OCI-LY7 (cell line): Measurements from ENCODE around the gene RUNX1. TPM values are rescaled to one million over a fixed set of nuclear protein-coding genes. Genes with fewer than 3 reads are reported as not detected.

Experiments
- BruUV-seq: library from RNA; stranded (reverse); fragments of 400-500 nt; replicated peaks from 2 replicates; lab custom pipeline; 2021; lab: Mats Ljungman, UMichigan
- CTCF ChIA-PET: fragments of 300-600 bp; sonication (Branson Sonifier 250); formaldehyde crosslinking; loops from one replicate; lab custom pipeline; 2022; ENCODE audit warnings: antibody characterized with exemption; ENCODE audit not compliant: unreplicated experiment; lab: Charles Lee
- POLR2A ChIA-PET: fragments of 300-600 bp; sonication (Branson Sonifier 250); formaldehyde crosslinking; loops from one replicate; lab custom pipeline; 2022; ENCODE audit warnings: antibody characterized with exemption; lab: Charles Lee
- DNase-seq: peaks from one replicate; pipeline ENCODE4 v3.0.0-alpha.2; 2015; ENCODE audit warnings: low spot score
- H2AFZ ChIP-seq: fragments of 200-600 bp; sonication (generic), shearing (Covaris generic); 2 replicates; pipeline ENCODE4 v1.6.1; 2014; ENCODE audit warnings: mild to moderate bottlenecking, antibody characterized with exemption, low read length, moderate library complexity
- H3K27ac ChIP-seq: fragments of 200-600 bp; sonication (generic); 2 replicates; pipeline ENCODE4 v1.5.1; 2014; ENCODE audit warnings: mixed run types, low read depth, mild to moderate bottlenecking, moderate library complexity, low read length, inconsistent platforms; ENCODE audit not compliant: poor library complexity, severe bottlenecking
- H3K36me3 ChIP-seq: fragments of 200-600 bp; sonication (generic); 2 replicates; pipeline ENCODE4 v1.6.1; 2014; ENCODE audit warnings: mild to moderate bottlenecking, antibody characterized with exemption, low read length, moderate library complexity, mixed read lengths; ENCODE audit not compliant: insufficient read depth
- H3K4me1 ChIP-seq: fragments of 200-600 bp; sonication (generic); 2 replicates; pipeline ENCODE4 v1.5.1; 2014; ENCODE audit warnings: mild to moderate bottlenecking, low read length; ENCODE audit not compliant: insufficient read depth, poor library complexity, severe bottlenecking
- H3K4me2 ChIP-seq: fragments of 200-600 bp; sonication (generic); 2 replicates; pipeline ENCODE4 v1.6.1; 2014; ENCODE audit warnings: mild to moderate bottlenecking, low read length
- H3K4me3 ChIP-seq: fragments of 200-600 bp; sonication (generic); 2 replicates; pipeline ENCODE4 v1.5.1; 2014; ENCODE audit warnings: mild to moderate bottlenecking, low read depth, low read length; ENCODE audit not compliant: poor library complexity, severe bottlenecking
- H3K79me2 ChIP-seq: fragments of 200-600 bp; sonication (generic); 2 replicates; pipeline ENCODE4 v1.6.1; 2016; ENCODE audit warnings: low read depth, mild to moderate bottlenecking, low read length, moderate library complexity, mixed read lengths; ENCODE audit not compliant: insufficient read depth
- H3K9me2 ChIP-seq: fragments of 200-600 bp; sonication (generic); 2 replicates; pipeline ENCODE4 v1.6.1; 2016; ENCODE audit warnings: mild to moderate bottlenecking, low read length, mixed read lengths; ENCODE audit not compliant: insufficient read depth
- H3K9me3 ChIP-seq: fragments of 200-600 bp; sonication (generic); 2 replicates; pipeline ENCODE4 v1.6.1; 2014; ENCODE audit warnings: mild to moderate bottlenecking, mixed run types, low read length, mixed read lengths
- H4K20me1 ChIP-seq: fragments of 200-600 bp; sonication (generic); 2 replicates; pipeline ENCODE4 v1.6.1; 2014; ENCODE audit warnings: mild to moderate bottlenecking, antibody characterized with exemption, low read length, moderate library complexity, mixed read lengths; ENCODE audit not compliant: insufficient read depth
- EZH2phosphoT487 ChIP-seq: fragments of 200-600 bp; sonication (generic); IDR thresholded peaks from 2 replicates; pipeline ENCODE4 v1.6.1; 2018; ENCODE audit warnings: low read depth, borderline replicate concordance, mild to moderate bottlenecking, mixed run types, antibody characterized with exemption, low read length, moderate library complexity, mixed read lengths
- intact Hi-C: fragments of 100-400 bp; cut with micrococcal nuclease; formaldehyde crosslinking; loops from one replicate; pipeline ENCODE4 v1.10.0; 2022; ENCODE audit not compliant: unreplicated experiment
- total RNA-seq, 2 experiments: library from RNA; depleted of rRNA in 1 of 2; stranded (reverse); fragments of >200 nt in 1 of 2; shearing (Covaris generic) in 1 of 2; gene quantifications; 2 replicates each; pipeline ENCODE4 v1.2.3, GENCODE V29; 2014 to 2022
- TF ChIP-seq, protein P1 (sequence below): fragments of 200-600 bp; sonication (generic); conservative IDR thresholded peaks from 2 replicates; pipeline ENCODE4 v1.5.1; 2014; ENCODE audit warnings: mild to moderate bottlenecking, antibody characterized with exemption, low read length, moderate library complexity, mixed read lengths

Gene RUNX1
- total RNA-seq, 2 experiments from 2014 or later, result 30.5 to 40.8 TPM

DNA sequence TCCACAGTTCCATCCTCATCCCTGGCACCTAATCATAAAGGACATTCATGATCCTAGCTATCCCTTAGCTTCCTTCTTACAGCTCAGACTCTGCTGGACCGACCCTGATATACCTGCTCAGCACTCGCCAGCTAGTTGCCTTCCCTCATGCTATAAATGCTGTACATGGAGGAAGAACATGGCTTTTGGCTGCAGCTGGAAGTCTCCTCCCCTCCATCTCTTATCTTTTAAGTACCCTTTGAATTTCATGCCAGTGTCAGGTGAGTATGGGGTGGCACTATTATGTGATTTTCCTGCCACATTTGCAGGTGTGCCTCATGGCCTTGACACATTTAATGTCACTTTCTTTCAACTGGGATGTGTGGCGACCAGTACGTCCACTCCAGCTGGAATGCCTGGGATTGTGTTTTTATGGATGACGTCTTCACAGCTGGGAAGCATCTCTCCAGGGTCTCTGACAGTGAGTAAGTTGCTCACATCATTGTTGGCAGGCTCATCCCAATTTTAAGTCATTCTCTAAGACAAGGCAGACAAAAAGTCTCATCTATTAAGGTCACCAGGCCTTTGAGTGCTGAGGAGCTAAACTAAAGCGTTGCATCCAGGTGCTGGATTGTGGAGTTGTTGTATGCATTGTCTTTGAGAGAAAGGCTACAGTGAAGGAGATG is 43.4 kb downstream of the RUNX1 start:
- H3K79me2 ChIP-seq, result peaks cover 41% of the 10 kb centered on the region; the same call in 1 of the 2 replicates
- TF ChIP-seq, protein P1, sequence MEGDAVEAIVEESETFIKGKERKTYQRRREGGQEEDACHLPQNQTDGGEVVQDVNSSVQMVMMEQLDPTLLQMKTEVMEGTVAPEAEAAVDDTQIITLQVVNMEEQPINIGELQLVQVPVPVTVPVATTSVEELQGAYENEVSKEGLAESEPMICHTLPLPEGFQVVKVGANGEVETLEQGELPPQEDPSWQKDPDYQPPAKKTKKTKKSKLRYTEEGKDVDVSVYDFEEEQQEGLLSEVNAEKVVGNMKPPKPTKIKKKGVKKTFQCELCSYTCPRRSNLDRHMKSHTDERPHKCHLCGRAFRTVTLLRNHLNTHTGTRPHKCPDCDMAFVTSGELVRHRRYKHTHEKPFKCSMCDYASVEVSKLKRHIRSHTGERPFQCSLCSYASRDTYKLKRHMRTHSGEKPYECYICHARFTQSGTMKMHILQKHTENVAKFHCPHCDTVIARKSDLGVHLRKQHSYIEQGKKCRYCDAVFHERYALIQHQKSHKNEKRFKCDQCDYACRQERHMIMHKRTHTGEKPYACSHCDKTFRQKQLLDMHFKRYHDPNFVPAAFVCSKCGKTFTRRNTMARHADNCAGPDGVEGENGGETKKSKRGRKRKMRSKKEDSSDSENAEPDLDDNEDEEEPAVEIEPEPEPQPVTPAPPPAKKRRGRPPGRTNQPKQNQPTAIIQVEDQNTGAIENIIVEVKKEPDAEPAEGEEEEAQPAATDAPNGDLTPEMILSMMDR, result no peak
- TF ChIP-seq EZH2phosphoT487, result no peak
- no peak overlapping the region for H3K4me3 ChIP-seq
- peaks cover 28% of the 10 kb centered on the region for H3K36me3 ChIP-seq
- BruUV-seq, result no TSS peak
- no peaks in the 10 kb centered on the region; the same call in 1 of the 2 replicates for H4K20me1 ChIP-seq
- H3K4me2 ChIP-seq, result no peak overlapping the region
- H3K4me1 ChIP-seq, result no peaks in the 10 kb centered on the region
- intact Hi-C loops, result no loop called here
- no peaks in the 10 kb centered on the region for H3K9me3 ChIP-seq
- ChIA-PET CTCF (no interaction called here), POLR2A (interaction anchor here (0.6 kb wide), 1 partner anchor 109 kb away, joined by 5 read pairs; no protein-coding TSS in a partner anchor)
- H2AFZ ChIP-seq, result no peak overlapping the region
- no peak overlapping the region for H3K27ac ChIP-seq
- DNase-seq, result no peak
- H3K9me2 ChIP-seq, result no peaks in the 10 kb centered on the region

DNA sequence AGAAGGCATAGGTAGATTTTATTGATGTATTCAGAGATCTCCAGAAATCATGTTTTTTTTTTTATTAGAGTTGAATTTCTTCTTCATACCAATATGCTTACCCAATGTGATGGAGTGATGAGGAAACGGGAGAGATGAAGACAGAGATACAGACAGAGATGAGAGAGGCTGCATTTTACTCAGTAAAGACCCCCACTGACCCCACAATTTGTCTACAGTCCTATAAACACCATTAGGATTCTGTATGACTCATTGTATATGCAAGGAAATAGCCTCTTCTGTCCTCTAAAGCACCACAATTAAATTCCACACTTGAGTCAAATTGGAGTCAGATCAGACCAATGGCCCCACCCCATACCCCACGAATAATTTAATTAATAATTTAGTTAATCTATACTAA is 44.0 kb downstream of the RUNX1 start:
- Histone ChIP-seq H3K27ac (no peak overlapping the region), H2AFZ (no peak overlapping the region), H3K4me2 (no peak overlapping the region), H3K79me2 (peaks cover 43% of the 10 kb centered on the region; the same call in 1 of the 2 replicates), H3K4me1 (no peaks in the 10 kb centered on the region), H3K9me3 (no peaks in the 10 kb centered on the region), H3K9me2 (no peaks in the 10 kb centered on the region), H3K36me3 (peaks cover 28% of the 10 kb centered on the region), H3K4me3 (no peak overlapping the region), H4K20me1 (no peaks in the 10 kb centered on the region; the same call in 1 of the 2 replicates)
- intact Hi-C loops, result no loop called here
- DNase-seq, result no peak
- TF ChIP-seq, protein P1, result no peak
- TF ChIP-seq EZH2phosphoT487, result no peak
- ChIA-PET CTCF (no interaction called here), POLR2A (interaction anchor here (0.6 kb wide), 1 partner anchor 110 kb away, joined by 5 read pairs; no protein-coding TSS in a partner anchor)
- BruUV-seq, result no TSS peak

DNA sequence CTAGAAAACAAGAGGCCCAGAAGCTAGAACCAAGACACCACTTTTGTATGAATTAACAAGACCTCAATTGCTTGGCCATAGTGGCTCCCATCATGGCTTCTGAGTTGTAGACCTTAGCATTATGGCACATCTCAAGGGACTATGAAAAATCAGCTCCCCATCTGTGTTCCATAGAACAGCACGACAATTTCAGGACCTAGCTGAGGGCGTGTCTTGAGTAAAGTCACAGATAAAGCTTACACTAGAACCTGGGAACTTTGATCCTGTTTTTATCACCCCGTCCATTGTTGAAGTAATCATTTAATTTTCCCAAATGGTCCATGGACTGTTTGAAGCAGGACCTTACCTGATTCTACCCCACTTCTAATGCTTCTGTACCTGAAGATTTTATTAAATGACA is 44.8 kb downstream of the RUNX1 start:
- intact Hi-C loops, result no loop called here
- no peaks in the 10 kb centered on the region for H3K9me3 ChIP-seq
- BruUV-seq, result no TSS peak
- H3K79me2 ChIP-seq, result peaks cover 48% of the 10 kb centered on the region; the same call in 1 of the 2 replicates
- H3K27ac ChIP-seq, result no peak overlapping the region
- ChIA-PET POLR2A (interaction anchor here (0.6 to 0.9 kb wide), 3 partner anchors 10 to 1232 kb away, joined by 3 read pairs; no protein-coding TSS in a partner anchor), CTCF (no interaction called here)
- H3K4me2 ChIP-seq, result no peak overlapping the region
- no peaks in the 10 kb centered on the region for H3K9me2 ChIP-seq
- no peaks in the 10 kb centered on the region for H3K4me1 ChIP-seq
- TF ChIP-seq, protein P1, result no peak
- TF ChIP-seq EZH2phosphoT487, result no peak
- H4K20me1 ChIP-seq, result no peaks in the 10 kb centered on the region; the same call in 1 of the 2 replicates
- H3K4me3 ChIP-seq, result no peak overlapping the region
- H2AFZ ChIP-seq, result no peak overlapping the region
- DNase-seq, result no peak
- H3K36me3 ChIP-seq, result peaks cover 28% of the 10 kb centered on the region
